SJSA1 (cell line): ENCODE measurements around the gene DKK1. TPM values are rescaled to one million over a fixed set of nuclear protein-coding genes. Genes with fewer than 3 reads are reported as not detected.

Source experiments
- DNase-seq, 2 experiments: peaks; one replicate each; pipeline ENCODE4 v3.0.0-alpha.2; 2015 to 2020; ENCODE audit warnings: low spot score in 2 of 2, low read depth in 1 of 2
- H3K27ac ChIP-seq: fragments of 250-450 bp; sonication (Bioruptor Pico); 2 replicates; pipeline ENCODE4 v1.5.1; 2020; ENCODE audit warnings: mild to moderate bottlenecking, moderate library complexity
- H3K27me3 ChIP-seq: fragments of 250-450 bp; sonication (Bioruptor Pico); replicated peaks from 2 replicates; pipeline ENCODE4 v1.5.1; 2020; ENCODE audit warnings: mild to moderate bottlenecking, moderate library complexity
- H3K36me3 ChIP-seq: fragments of 250-450 bp; sonication (Bioruptor Pico); 2 replicates; pipeline ENCODE4 v1.5.1; 2020; ENCODE audit warnings: mild to moderate bottlenecking
- H3K4me1 ChIP-seq: fragments of 250-450 bp; sonication (Bioruptor Pico); replicated peaks from 2 replicates; pipeline ENCODE4 v1.6.1; 2021; ENCODE audit warnings: mild to moderate bottlenecking
- H3K4me3 ChIP-seq: fragments of 250-450 bp; sonication (Bioruptor Pico); 2 replicates; pipeline ENCODE4 v1.5.1; 2020; ENCODE audit warnings: mild to moderate bottlenecking
- H3K9me3 ChIP-seq: fragments of 250-450 bp; sonication (Bioruptor Pico); replicated peaks from 2 replicates; pipeline ENCODE4 v1.5.1; 2020; ENCODE audit warnings: mild to moderate bottlenecking
- total RNA-seq: library from RNA; depleted of rRNA; stranded (reverse); fragments of >200 nt; shearing (Covaris generic); gene quantifications from 2 replicates; pipeline ENCODE4 v1.2.3, GENCODE V29; 2014

Gene DKK1
- total RNA-seq, 1 experiment from 2014 or later = 29.7 TPM

DNA sequence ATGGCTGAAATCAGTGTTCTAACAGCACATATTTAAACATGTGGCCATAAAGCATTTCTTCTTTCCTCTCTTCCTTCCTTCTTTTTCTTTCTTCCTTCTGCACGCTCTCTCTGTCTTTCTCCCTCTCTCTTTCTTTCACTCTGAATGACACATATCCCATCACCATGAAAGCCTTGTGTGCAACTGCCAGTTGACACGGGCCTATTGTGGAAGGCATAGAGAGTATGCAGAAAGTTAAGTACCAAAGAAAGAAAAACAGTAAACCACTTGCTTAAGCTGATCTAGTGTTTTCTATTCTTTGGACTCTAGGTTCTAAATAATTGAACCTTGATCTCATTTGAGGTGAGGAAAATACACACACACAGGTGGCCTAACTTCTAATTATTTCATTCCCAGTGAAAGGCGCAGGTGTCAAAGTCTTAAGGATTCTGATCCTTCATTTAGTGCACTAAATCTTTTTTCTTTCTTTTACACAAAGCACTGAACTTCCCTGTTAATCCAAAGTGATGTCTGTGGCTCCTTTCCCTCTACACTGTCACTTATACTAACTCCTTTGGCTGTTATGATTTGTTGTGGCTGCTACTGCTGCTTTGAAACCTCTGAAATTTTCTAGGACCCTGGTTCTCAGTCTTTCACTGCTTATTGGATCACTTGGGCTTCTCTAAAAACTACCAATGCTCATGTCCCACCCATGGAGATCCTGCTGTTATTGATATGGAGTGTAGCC lies 17.7 kb downstream of the DKK1 start:
- no peak overlapping the region for H3K4me3 ChIP-seq
- no peak for DNase-seq
- peaks cover 18% of the 10 kb centered on the region for H3K4me1 ChIP-seq
- no peaks in the 10 kb centered on the region for H3K27me3 ChIP-seq
- no peak overlapping the region for H3K27ac ChIP-seq
- H3K36me3 ChIP-seq = no peaks in the 10 kb centered on the region
- H3K9me3 ChIP-seq = no peaks in the 10 kb centered on the region

GRCh38 chr10:52332815-52333214 lies 18.7 kb downstream of the DKK1 start:
- DNase-seq = no peak
- Histone ChIP-seq H3K27me3 (no peaks in the 10 kb centered on the region), H3K4me3 (no peak overlapping the region), H3K9me3 (no peaks in the 10 kb centered on the region), H3K27ac (no peak overlapping the region), H3K36me3 (no peaks in the 10 kb centered on the region), H3K4me1 (peaks cover 18% of the 10 kb centered on the region)

- no peak for DNase-seq
- Histone ChIP-seq H3K27me3 (no peaks in the 10 kb centered on the region), H3K4me3 (no peak overlapping the region), H3K36me3 (no peaks in the 10 kb centered on the region), H3K9me3 (no peaks in the 10 kb centered on the region), H3K27ac (no peak overlapping the region), H3K4me1 (peaks cover 18% of the 10 kb centered on the region)
Measured at GRCh38 chr10:52334595-52334994, 20.5 kb downstream of the DKK1 start.

DNA sequence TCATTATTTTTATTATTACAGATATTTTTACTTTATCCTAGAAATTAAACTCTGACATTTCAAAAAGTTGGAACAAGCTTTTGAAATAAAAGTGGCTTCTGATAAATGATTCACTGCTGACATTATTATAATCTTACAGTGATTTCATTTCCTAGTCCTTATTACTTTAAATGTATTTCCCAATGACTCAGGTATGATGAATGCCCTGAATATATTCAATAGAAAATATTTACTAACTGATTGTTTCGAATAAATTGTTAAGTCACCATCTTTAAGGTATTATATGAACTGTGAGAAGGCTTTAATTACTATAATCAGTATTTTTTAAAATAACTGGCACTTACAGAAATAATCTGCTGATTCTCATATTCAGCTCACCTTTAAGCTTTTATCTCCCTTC lies 21.6 kb downstream of the DKK1 start:
- DNase-seq = no peak
- Histone ChIP-seq H3K4me1 (peaks cover 18% of the 10 kb centered on the region), H3K27ac (no peak overlapping the region), H3K27me3 (no peaks in the 10 kb centered on the region), H3K36me3 (no peaks in the 10 kb centered on the region), H3K9me3 (no peaks in the 10 kb centered on the region), H3K4me3 (no peak overlapping the region)

DNA sequence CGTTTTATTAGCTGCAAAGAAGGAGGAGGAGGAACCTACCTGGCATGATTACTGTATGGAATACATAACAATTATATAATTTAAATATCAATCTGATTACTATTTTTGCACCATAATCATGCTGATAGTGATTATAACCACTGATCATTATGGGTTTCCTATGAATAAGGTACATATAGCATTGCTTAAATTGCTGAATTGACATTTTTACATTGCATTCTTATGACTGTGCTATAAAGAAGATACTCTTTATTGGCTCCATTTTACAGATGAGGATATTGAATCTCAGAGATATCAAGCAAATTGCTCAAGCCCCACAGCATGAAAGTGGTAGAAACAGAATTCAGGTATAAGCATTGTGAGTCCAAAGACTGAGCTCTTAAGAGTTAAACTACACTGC lies 23.1 kb downstream of the DKK1 start:
- Histone ChIP-seq H3K27me3 (no peaks in the 10 kb centered on the region), H3K27ac (no peak overlapping the region), H3K9me3 (no peaks in the 10 kb centered on the region), H3K36me3 (no peaks in the 10 kb centered on the region), H3K4me3 (no peak overlapping the region), H3K4me1 (peaks cover 18% of the 10 kb centered on the region)
- no peak for DNase-seq

DNA sequence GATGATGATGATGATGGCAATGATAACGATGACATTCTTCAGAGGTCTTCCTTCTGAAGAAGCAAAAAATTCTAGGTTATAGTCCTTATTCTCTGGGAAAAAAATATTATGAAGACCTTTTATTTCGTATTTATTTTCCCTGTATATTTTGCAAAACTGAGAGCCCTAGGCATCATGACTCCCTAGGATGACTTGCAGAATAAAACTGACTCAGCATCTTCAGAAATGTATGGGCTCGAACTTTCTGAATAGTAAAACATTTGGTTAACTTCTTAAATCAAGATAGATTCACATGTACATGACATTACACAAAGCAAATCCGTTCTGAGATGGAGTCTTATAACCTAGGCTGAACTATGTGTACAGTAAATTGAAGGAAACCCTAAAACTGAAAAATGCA lies 29.4 kb downstream of the DKK1 start:
- Histone ChIP-seq H3K9me3 (no peaks in the 10 kb centered on the region), H3K27ac (no peak overlapping the region), H3K27me3 (no peaks in the 10 kb centered on the region), H3K36me3 (no peaks in the 10 kb centered on the region), H3K4me3 (no peak overlapping the region), H3K4me1 (no peaks in the 10 kb centered on the region)
- DNase-seq = no peak

DNA sequence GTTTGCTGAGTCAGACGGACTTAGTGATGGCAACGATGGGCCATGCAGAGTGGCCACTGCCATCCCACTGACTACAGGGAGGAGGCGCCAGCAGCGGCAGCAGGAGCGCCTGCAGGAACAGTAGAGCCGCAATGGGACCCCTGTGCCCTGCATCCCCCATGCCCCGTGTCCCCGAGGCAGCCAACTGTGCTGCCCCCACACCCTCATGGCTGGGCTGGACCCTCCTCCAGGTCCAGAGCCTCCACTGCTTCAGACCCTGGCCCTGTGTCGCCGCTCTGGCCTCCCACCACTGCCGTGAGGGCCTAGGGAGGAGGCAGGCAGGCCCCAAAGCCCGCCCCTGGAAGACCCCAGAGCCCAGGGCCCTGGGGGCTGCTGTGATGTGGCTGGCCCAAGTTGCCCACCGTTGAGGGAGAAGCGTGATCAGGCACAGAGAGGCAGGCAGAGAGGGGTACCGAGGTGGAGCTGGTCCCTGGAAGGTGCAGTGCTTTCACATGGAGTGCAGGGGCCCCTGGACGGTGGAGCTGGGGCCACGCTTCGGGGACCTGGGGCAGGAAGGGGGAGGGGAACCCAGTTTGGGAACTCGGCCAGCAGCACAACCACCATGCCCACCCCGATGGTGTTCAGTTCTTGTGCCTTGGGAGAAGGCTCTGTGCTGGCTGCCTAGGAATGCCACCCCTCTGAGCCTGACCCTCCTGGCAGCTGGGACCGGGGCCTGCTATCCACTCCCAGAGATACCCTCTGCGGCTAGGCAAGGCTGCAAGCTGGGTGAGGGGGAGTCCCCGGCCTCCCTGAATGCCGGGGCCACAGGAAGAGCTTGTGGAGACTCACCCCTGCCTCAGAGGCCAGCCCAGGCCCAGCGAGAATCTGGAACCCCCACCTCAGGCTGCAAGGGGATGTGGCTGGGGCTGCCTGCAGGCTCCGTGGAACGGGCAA lies 32.6 kb downstream of the DKK1 start:
- H3K27ac ChIP-seq = no peak overlapping the region
- H3K4me1 ChIP-seq = no peaks in the 10 kb centered on the region
- no peak overlapping the region for H3K4me3 ChIP-seq
- H3K9me3 ChIP-seq = no peaks in the 10 kb centered on the region
- no peaks in the 10 kb centered on the region for H3K36me3 ChIP-seq
- no peaks in the 10 kb centered on the region for H3K27me3 ChIP-seq
- no peak for DNase-seq

- H3K4me1 ChIP-seq = no peaks in the 10 kb centered on the region
- no peak overlapping the region for H3K4me3 ChIP-seq
- H3K9me3 ChIP-seq = no peaks in the 10 kb centered on the region
- H3K27me3 ChIP-seq = no peaks in the 10 kb centered on the region
- DNase-seq = no peak
- H3K36me3 ChIP-seq = no peaks in the 10 kb centered on the region
- H3K27ac ChIP-seq = no peak overlapping the region
Measured at GRCh38 chr10:52347327-52347667, 33.2 kb downstream of the DKK1 start.

GRCh38 chr10:52348037-52348564 lies 34.0 kb downstream of the DKK1 start:
- Histone ChIP-seq H3K4me1 (no peaks in the 10 kb centered on the region), H3K36me3 (no peaks in the 10 kb centered on the region), H3K27ac (no peak overlapping the region)

GRCh38 chr10:52351914-52352330 lies 37.8 kb downstream of the DKK1 start:
- H3K36me3 ChIP-seq = no peaks in the 10 kb centered on the region
- H3K4me1 ChIP-seq = no peaks in the 10 kb centered on the region
- no peak overlapping the region for H3K27ac ChIP-seq
- H3K27me3 ChIP-seq = no peaks in the 10 kb centered on the region
- H3K4me3 ChIP-seq = no peak overlapping the region
- no peak for DNase-seq
- no peaks in the 10 kb centered on the region for H3K9me3 ChIP-seq

More at GRCh38 chr10:52348037-52348564, 34.0 kb downstream of the DKK1 start:
- Histone ChIP-seq H3K9me3 (no peaks in the 10 kb centered on the region), H3K4me3 (no peak overlapping the region), H3K27me3 (no peaks in the 10 kb centered on the region)
- no peak for DNase-seq

GRCh38 chr10:52353205-52353604 lies 39.1 kb downstream of the DKK1 start:
- Histone ChIP-seq H3K4me1 (no peaks in the 10 kb centered on the region), H3K4me3 (no peak overlapping the region), H3K27me3 (no peaks in the 10 kb centered on the region), H3K9me3 (no peaks in the 10 kb centered on the region), H3K27ac (no peak overlapping the region), H3K36me3 (no peaks in the 10 kb centered on the region)
- DNase-seq = no peak

DNA sequence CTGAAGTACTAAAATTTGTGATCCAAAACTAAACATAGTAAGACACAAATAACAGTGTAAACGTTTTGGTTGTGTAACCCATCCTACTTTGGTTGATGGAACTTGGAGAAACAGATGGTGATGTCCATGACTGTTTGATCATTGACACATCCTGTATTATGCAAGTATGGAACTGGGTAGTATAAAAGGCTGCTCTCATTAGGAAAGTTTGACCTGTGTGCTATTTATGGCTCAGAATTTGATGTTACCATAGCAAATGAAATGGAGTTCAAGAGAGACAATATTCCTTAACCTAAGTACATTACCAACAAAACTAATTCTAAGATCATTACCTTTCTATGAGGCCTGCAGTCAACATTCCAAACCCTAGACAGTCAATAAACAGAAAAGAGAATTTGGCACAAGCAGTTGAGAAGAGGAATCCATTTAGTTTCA lies 39.9 kb downstream of the DKK1 start:
- Histone ChIP-seq H3K4me3 (no peak overlapping the region), H3K27me3 (no peaks in the 10 kb centered on the region), H3K9me3 (no peaks in the 10 kb centered on the region), H3K4me1 (no peaks in the 10 kb centered on the region), H3K36me3 (no peaks in the 10 kb centered on the region), H3K27ac (no peak overlapping the region)
- DNase-seq = no peak

- no peak for DNase-seq
- H3K4me3 ChIP-seq = no peak overlapping the region
- no peaks in the 10 kb centered on the region for H3K4me1 ChIP-seq
Measured at GRCh38 chr10:52357971-52358370, 43.9 kb downstream of the DKK1 start.

GRCh38 chr10:52359441-52359840 lies 45.4 kb downstream of the DKK1 start:
- Histone ChIP-seq H3K36me3 (no peaks in the 10 kb centered on the region), H3K27ac (no peak overlapping the region), H3K4me1 (no peaks in the 10 kb centered on the region), H3K4me3 (no peak overlapping the region), H3K27me3 (no peaks in the 10 kb centered on the region), H3K9me3 (no peaks in the 10 kb centered on the region)
- no peak for DNase-seq

More at GRCh38 chr10:52357971-52358370, 43.9 kb downstream of the DKK1 start:
- H3K27ac ChIP-seq = no peak overlapping the region
- H3K27me3 ChIP-seq = no peaks in the 10 kb centered on the region
- H3K36me3 ChIP-seq = no peaks in the 10 kb centered on the region
- H3K9me3 ChIP-seq = no peaks in the 10 kb centered on the region
